Activated effector memory CD4-positive, alpha-beta T cell treated with anti-CD3 and anti-CD28 coated beads, Interleukin-2, amount 50 U/mL, for 16 hours (primary cell): ENCODE data around the gene ZNF691.
"Not testable (repeated sequence)": the region's sequence is repeated elsewhere in the genome, so short reads cannot be mapped to it uniquely, and the experiment has no call there.

Experiments used
- DNase-seq: peaks from one replicate; pipeline ENCODE4 v3.0.0-alpha.2; 2020

The ZNF691 gene, protein sequence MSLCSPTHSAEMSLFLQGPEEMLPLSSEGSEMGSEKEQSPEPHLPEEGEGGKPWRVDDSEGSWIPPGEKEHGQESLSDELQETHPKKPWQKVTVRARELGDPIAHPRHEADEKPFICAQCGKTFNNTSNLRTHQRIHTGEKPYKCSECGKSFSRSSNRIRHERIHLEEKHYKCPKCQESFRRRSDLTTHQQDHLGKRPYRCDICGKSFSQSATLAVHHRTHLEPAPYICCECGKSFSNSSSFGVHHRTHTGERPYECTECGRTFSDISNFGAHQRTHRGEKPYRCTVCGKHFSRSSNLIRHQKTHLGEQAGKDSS

DNA sequence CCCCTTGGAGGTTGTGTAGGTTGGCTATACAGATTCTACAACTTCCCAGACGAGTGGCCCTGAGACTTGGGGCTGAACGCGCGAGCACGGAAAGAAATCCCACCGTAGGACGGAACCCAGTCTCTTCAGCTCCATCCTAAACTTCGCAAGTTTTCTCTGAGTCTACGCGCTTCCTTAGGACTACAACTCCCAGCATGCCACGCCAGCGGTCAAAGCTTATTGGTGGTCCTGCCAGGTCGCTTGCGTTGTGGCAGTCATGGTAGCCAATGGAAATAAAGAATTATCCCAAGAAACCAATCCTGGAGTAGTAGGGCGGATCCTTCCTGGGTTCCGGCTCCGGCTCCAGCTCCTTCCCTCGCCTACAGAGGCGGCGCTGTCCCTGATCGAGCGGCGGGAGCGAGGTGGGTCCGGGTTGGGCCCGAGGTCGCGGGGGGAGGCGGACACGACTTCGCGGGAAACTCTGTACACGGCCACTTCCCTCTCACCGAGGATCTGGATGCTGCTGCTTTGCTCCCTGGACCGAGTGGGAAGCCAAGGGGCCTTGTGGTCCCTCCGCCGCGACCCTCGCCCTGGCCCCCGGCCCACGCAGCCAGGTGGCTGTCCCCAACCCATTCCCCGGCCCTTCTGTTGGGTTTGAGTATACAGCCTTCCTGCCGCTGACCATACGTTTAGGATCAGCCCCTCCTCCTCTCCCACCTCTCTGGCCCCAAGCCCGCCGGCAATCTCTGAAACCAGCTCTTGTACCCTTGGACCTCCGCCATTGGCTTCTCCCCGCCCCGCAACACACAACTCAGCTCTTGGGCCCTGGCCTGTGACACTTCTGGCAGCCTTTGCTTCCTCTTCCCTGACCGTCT, at the start of gene ZNF691:
ZNF691 (plus strand) TSS at position 357 of the 854 bp plus-strand sequence. CDS start 3,046 bp downstream, outside the sequence.
- peak; percentile 95 for DNase-seq

DNA sequence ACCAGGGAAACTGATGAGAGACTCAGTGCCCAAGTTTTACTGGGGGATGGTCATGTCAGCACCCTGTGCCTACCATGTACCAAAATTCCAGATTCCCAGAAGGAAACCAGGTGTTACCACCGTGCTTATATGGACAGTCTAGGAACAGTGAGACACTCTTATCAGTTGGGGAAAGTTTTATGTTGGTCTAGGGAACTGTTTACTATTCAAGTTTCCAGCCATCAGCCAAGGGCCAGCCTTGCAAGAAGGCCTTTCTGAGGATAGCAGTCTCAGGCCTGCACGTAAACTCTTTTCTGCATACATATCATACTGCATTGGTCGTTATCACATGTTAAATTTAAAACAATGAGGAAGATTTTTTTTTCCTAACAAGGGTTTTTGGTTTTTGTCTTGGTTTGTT, 49.0 kb upstream of the ZNF691 start:
- DNase-seq: no peak

DNA sequence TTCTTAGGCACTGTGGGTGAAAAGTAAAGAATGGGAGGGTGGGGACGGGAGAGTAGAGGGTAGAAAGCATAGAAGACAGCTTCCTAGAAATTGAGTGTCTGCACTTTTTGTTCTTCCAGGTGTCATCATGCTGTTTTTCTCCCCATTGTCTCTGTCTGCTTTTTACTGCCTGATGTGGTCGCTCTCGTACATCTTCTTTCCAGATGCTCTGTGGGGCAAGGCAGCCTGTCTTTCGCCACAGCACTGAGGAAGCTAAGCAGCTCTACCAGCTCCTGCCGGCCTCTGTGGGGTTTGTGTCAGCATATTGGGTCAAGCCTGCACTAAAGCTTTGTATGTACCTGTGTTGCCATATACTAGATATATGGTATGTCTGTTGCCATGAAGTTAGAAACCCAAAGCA, 48.4 kb upstream of the ZNF691 start:
- no peak for DNase-seq

DNA sequence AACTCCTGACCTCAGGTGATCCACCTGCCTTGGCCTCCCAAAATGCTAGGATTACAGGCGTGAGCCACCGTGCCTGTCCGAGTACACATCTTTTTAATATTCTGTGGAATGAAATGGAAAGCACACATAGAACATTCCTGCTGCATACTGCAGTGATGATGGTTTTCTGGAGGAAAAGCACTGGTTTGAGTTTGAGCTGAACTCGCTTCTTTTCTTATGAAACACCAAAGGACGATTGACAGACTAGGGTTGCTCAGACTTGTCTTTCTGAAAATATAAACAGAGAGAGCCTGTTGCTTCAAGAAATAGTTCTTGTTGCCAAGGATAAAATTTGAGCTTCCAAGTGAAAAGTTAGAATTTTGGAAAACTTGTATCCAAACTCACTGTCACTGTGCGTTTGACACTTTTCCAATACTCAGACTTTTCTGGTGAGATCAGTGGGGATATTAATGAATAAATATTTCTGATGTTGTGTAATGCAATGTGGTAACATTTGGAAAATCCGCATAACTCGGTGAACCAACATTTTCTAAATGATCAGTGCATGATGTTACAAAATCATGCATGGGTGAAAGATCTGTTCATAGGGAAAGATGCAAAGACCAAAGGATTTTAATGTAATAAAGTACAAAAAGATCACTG, 44.5 kb upstream of the ZNF691 start:
- DNase-seq: no peak

DNA sequence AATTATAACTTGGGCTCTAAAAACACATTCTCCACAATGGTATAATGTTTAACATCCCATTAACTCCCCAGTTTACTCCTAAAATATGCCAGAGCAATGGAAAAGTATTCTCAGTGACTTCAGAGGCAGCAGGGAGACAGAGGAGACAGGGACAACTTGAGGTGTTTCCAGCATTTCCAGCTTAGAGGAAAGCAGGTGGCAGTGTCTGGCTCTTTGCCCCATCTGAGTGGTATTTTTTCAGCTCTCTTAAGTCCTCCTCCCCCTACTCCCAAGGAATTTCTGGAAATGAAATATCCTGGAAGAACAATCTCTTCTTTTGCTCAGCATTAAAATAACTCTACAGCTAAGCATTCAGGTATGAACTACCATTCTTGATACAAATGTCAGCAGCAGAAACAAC, 40.2 kb upstream of the ZNF691 start:
- no peak for DNase-seq

DNA sequence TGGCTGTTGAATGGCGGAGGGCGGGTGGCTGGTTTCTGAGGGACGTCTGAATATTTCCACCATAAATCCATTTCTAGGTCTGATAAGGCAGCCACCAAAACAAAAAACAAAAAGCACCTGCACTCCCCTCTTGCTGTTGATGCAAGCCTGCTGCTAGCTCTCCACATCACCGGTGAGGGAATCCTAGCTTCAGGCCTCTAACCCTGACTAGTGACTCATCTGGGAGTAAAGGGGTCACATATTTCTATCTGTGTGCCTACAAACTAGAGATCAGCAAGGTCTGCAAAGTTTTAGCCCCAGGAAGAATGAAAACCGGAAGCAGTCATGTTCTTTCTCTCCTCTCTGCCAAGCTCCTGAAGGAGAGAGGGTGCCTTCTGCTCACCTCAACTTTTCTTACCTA, 39.8 kb upstream of the ZNF691 start:
- no peak for DNase-seq

DNA sequence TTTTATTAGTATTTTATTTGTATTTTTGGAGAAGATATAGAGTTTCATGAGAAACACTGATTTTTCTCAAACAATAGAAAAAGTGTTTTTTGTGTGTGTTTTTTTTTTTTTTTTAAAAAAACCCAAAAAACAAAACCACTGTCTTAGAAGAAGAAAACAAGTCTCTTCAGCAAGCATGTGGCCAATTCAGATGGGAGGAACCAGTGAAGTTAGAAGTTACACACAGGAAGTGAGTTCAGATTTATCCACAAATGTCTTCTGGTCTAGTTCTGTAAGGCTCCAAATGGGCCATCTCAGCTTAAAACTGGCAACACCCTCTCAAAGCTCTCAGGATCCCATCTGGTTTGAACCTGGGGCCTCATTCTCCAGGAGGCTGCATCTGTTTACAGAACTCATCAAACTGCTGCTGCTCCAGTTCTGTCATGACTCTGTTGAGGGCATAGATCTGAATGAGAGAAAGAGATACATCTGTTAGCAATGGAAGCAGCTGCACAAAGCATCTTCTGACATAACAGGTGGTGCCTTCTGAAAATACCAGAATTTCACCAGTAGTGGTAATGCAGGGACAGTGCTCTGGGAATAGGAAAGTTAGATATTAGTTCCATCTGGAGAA, 39.3 kb upstream of the ZNF691 start:
- no peak for DNase-seq

DNA sequence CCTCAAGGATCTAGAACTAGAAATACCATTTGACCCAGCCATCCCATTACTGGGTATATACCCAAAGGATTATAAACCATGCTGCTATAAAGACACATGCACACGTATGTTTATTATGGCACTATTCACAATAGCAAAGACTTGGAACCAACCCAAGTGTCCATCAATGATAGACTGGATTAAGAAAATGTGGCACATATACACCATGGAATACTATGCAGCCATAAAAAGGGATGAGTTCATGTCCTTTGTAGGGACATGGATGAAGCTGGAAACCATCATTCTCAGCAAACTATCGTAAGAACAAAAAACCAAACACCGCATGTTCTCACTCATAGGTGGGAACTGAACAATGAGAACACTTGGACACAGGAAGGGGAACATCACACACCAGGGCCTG, 31.6 kb upstream of the ZNF691 start:
- DNase-seq: not testable (repeated sequence)

DNA sequence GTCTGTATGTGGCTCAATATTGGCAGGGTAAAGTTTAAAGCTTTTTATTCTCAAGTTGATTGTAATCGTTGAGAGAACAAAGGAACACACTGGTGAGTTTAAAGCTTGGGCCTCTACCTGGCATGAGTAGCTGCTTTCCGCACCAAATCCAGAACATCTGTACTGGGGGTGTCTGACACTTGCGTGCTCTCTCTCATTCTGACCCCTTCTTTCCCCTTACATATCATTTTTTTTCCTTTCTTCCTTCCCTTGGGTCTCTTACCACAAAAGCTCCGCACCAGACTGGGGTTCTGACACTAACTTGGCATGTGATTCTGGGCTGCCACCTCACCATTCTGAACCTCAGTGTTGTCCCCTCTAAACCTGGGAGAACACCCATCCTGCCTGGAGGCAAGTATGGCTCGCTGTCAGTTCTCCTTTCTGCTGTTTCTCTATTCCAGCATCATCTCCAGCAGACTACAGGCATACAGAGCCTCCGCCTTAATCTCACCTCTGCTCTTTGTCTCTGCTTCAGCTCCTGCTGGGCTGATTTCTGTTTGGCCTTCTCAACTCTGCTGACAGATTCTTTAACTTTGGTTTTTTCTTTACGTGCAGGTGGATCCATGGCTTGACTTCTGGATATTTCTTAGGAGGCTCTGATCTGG, 30.4 kb upstream of the ZNF691 start:
- DNase-seq: peak; percentile 64

DNA sequence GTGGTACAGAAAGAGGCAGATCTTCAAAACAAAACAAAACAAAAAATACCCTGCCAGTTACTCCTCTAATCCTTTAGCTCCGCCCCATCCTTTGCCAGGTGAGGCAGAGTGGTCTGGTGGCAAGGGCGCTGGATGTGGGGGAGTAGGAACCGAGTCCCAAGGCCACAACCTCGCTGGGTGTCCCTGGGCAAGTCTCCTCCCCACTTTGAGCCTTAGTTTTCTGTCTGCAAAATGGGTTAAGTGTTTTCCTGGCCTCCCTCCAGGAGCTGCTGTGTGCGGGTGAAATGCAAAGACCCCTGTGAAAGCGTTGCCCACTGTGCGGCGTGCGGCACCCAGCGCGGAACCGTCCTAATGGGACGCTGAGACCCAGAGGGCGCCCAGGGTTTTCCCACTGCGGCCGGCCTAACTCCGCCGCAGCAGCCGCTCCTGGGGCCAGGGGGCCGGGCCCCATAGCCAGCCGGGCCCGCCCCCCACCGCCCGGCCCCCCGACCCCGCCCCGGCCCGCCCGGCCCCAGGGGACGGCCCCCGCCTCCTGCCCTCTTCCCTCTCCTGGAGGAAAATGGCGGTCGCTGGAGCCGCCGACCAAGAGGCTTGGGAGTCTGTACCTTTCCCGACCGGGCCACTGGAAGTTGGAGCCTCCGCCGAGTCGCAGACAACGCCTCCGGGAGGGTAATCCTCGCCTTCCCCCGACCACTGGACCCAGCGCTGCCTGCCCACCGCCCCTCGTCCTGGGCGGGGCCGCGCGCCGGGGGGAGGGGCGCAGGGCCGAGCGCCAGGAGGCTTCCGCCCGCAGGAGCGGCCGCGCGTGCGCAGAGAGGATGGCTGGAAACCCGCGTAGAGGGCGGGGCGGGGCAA, 29.6 kb upstream of the ZNF691 start, which contains the start of the genes ERMAP and SVBP:
ERMAP (plus strand) TSS at position 538 of the 855 bp plus-strand sequence. CDS start 13,327 bp downstream, outside the sequence.
SVBP (minus strand) TSS at position 813 of the 855 bp plus-strand sequence. CDS start 853 bp downstream, outside the sequence.
- DNase-seq: peak; percentile 98

DNA sequence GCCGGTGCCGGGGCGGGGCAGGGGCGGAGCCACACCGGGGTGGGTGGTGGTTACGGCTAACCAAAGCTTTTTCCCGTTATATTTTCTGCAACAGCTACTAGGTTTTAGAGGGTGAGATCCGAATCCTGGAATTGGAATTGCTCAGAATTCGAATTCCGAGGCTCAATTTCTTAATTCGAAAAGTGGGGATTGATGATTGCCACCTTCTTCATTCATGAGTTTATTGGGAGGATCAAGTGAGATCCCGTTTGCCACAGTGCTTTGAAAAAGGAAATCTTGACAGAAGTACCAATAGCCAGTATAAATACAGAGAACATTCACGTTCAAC, 29.0 kb upstream of the ZNF691 start:
- no peak for DNase-seq

DNA sequence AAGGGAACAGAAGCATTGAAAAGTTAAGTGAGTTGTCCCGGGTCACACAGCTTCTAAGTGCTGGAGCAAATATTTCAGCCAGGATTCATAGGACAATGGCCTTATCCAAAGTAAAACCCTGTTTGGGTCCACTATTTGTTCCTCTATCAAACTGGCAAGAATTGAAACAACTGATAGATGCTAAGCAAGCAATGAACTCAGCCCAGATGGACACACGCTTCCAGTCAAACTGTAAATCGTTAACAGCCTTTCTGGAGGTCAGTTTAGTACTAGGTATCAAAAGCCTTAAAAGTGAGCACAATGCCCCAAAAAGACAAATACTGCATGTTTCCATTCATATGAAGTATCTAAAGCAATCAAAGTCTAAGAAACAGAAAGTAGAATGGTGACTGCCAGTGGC, 28.4 kb upstream of the ZNF691 start:
- DNase-seq: no peak

DNA sequence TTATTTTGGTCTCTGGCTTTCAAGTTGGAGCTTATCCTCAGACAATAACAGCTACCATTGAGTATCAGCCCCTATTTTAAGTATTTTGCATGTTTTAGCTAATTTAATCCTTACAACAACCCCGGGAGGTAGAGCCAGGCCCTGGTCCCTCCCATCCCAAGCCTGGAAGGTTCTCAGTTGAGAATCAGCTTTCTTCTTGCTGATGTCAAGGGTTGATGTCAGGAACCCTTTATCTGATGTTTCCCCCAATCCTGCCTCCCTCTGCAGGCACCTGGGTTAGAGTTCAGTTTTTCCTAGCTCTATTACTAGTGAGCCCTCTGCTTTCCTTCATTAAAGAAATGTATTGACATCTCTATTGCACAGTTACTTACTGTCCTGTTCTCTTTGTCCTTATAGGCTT, 25.6 kb upstream of the ZNF691 start:
- DNase-seq: no peak

DNA sequence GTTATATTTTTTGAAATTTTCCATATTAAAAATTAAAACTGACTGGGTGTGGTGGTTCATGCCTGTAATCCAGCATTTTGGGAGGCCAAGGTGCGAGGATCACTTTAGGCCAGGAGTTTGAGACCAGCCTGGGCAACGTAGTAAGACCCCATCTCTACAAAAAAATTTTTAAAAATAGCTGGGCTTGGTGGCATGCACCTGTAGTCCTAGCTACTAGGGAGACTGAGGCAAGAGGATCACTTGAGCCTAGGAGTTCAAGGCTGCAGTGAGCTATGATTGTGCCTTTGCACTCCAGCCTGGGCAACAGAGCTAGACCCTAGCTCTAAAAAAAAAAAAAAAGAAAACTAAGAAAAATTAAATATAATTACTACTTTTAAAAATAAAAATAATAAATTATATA, 24.7 kb upstream of the ZNF691 start:
- no peak for DNase-seq

DNA sequence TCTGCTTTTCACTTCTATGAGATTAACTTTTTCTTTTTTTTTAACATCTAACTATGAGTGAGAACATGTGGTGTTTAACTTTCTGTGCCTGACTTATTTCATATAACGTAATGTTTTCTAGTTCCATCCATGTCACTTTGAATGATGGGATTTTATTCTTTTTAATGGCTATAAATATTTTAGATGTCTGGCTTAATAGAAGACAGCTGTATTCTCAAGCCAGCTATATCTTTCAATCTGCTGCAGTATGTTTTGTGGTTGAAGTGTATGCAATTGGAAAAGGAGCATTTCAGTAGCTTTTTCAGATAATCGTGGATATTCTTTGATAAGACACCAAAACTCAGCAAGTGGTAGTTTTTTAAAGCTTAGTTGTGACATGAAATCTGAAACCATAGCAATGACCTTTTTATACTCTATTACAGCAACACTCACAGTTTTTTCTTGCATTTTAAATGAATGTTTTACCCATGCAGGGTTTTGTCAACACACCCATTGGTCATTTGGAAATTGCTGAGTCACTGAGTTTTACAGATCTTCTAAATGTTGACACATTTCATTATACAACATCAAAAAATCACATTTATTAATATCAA, 23.5 kb upstream of the ZNF691 start:
- DNase-seq: no peak

DNA sequence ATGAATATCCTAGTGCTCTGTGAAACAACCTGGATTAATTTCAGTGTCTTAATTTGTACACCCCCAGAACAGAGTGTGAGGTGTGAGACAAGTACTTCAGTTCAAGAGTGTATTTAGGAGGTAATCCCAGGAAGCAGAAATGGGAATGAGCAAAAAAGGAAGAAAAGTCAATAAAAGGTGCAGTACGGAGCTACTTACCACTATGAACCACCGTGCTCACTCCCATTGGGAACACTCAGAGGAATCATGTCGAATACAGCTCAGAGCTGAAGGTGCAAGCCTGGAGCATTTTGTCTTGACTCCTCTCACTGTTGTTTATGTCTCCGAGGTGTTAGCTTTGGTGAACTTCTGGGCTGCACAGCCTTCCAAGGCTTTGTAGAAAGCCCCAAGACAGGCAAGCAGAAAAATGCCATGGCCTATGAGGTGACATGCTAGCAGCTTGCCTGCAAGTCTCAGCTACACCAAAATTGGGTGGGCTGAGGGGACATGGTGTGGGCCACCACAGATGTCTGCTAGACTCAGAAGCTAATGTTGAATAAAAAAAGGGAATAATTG, 21.9 kb upstream of the ZNF691 start:
- DNase-seq: no peak

DNA sequence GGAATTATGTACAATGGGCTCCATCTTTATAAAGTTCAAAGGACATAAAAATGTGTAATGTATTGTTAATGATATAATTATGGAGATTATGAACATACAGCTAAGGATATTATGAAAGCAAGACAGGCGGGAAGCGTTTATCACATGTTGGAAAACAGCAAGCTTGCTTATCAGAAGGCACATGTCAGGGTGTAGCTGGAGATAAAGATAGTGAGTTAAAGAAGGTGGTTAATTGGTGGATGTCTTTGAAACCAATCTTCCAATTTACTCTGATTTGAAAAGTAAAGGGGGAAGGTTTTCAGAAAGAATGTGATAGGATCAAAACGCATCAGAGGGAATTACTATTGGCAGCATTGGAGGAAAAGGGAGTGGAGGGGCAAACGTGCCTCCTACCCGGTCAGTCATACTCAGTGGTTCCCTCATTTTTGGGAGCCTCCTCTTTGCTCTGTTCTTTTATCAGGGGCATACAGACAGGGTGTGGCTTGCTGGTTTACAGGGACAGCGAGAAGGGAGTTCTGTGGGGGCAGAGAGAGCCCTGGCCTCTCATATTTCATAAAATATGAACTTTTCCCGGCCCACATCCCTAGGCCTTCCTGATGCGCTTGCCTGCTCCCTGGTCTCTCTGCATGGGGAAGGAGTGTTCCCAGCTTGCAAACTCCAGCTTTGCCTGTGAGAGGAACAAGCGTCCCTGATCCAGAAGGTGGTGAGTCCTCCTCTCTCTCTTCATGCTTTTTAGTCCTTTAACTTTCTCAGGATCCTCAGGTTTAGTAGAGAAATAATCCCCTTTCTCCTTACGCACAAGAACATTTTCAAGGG, 21.2 kb upstream of the ZNF691 start:
- no peak for DNase-seq

DNA sequence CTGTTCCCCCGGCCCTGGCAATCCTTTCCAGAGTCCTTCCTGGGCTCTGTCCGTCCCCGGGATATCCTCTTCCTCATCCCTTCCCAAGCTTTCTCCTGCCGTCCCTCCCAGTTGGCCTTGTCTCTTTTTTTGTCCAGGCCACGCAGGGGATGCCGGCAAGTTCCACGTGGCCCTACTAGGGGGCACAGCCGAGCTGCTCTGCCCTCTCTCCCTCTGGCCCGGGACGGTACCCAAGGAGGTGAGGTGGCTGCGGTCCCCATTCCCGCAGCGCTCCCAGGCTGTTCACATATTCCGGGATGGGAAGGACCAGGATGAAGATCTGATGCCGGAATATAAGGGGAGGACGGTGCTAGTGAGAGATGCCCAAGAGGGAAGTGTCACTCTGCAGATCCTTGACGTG, 15.8 kb upstream of the ZNF691 start:
- no peak for DNase-seq

DNA sequence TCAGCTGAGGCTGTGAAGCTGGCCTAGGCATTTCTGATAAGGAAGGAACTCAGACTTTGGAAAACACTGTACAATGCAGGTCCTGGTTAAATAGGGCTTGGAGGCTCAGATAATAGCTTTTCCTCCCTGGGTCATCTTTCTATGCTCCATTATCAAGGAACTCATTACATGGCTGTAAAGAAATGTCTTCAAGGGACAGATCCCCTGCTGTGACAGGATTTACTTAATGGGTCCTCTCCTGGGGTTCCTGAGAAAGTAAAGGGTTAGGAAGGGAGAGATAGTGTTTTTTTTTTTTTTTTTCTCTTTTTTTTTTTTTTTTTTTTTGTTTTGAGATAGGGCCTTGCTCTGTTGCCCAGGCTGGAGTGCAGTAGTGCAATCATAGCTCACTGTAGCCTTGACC, 15.1 kb upstream of the ZNF691 start:
- DNase-seq: no peak

DNA sequence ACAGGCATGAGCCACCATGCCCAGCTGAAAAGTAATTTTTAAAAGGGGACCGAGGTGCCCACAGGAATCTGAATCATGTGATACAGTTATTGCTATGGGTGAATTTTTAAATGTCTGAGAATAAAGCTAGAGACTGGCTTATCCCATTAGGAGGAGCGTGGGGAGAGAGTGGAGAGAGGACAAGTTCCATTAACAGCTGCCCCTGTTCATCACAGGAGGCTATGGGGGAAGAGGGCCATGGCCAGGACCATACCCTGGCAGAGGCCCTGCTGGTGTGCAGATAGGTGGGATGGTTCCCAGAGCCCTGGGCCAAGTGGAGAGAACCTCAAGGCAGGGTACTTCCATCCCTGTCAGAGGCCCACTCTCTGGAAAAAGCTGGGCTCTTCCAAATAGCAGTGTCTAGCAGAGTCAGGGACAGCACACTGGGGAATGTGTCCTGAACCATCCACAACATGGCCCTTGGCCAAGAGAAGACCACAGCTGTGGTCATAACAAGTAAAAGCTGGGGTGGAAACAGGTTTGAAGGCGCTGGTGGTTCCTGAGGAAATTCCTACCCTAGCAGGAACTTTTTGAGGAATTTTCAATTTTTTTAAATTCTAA, 13.7 kb upstream of the ZNF691 start:
- DNase-seq: no peak
